SK-N-SH (cell line): ENCODE measurements around the gene CHMP6.

ENCODE experiments used
- CTCF ChIP-seq: fragments of 200-600 bp; sonication (generic); IDR thresholded peaks from 2 replicates; pipeline ENCODE4 v1.6.1; 2017; ENCODE audit warnings: antibody characterized with exemption, mild to moderate bottlenecking, moderate library complexity
- EZH2phosphoT487 ChIP-seq: fragments of 200-600 bp; sonication (generic); IDR thresholded peaks from 2 replicates; pipeline ENCODE4 v1.6.1; 2017; ENCODE audit warnings: low read depth, mixed run types, mild to moderate bottlenecking, antibody characterized with exemption, moderate library complexity, borderline replicate concordance
- FOXJ3 ChIP-seq: sonication (generic); formaldehyde crosslinking; IDR thresholded peaks from 2 replicates; pipeline ENCODE4 v1.5.1; 2020; ENCODE audit warnings: mild to moderate bottlenecking, missing genetic modification reagents
- GABPA ChIP-seq: IDR thresholded peaks from 2 replicates; pipeline ENCODE4 v1.4.0; 2012; ENCODE audit warnings: low read depth, mild to moderate bottlenecking
- GATA2 ChIP-seq: sonication (generic); formaldehyde crosslinking; IDR thresholded peaks from 2 replicates; pipeline ENCODE4 v1.5.0; 2020; ENCODE audit warnings: mild to moderate bottlenecking, missing genetic modification reagents
- MAX ChIP-seq: IDR thresholded peaks from 2 replicates; pipeline ENCODE4 v1.4.0; 2012; ENCODE audit warnings: low read depth
- NFIC ChIP-seq: IDR thresholded peaks from 2 replicates; pipeline ENCODE4 v1.4.0; 2012; ENCODE audit warnings: borderline replicate concordance
- NRF1 ChIP-seq: IDR thresholded peaks from 2 replicates; pipeline ENCODE4 v1.6.1; 2012; ENCODE audit warnings: low read depth, mild to moderate bottlenecking, low read length
- POLR2AphosphoS5 ChIP-seq: IDR thresholded peaks from 2 replicates; pipeline ENCODE4 v1.6.1; 2012; ENCODE audit warnings: low read depth, low read length
- RFX5 ChIP-seq: IDR thresholded peaks from 2 replicates; pipeline ENCODE4 v1.6.1; 2012; ENCODE audit warnings: mild to moderate bottlenecking, improper control_type of control experiment, low read length
- TAF1 ChIP-seq: IDR thresholded peaks from 2 replicates; pipeline ENCODE4 v1.6.1; 2012; ENCODE audit warnings: low read depth, mild to moderate bottlenecking, low read length, moderate library complexity, borderline replicate concordance
- TCF12 ChIP-seq: IDR thresholded peaks from 2 replicates; pipeline ENCODE4 v1.4.0; 2012
- USF2 ChIP-seq: fragments of 150-350 bp; IDR thresholded peaks from 2 replicates; pipeline ENCODE4 v1.6.1; 2017; ENCODE audit warnings: antibody characterized with exemption, low read length, low read depth, borderline replicate concordance
- TF ChIP-seq, protein P1 (sequence below): IDR thresholded peaks from 2 replicates; pipeline ENCODE4 v1.6.1; 2012; ENCODE audit warnings: mild to moderate bottlenecking, low read depth, low read length, moderate library complexity

- no peak for TF ChIP-seq EZH2phosphoT487
- TF ChIP-seq, protein P1, sequence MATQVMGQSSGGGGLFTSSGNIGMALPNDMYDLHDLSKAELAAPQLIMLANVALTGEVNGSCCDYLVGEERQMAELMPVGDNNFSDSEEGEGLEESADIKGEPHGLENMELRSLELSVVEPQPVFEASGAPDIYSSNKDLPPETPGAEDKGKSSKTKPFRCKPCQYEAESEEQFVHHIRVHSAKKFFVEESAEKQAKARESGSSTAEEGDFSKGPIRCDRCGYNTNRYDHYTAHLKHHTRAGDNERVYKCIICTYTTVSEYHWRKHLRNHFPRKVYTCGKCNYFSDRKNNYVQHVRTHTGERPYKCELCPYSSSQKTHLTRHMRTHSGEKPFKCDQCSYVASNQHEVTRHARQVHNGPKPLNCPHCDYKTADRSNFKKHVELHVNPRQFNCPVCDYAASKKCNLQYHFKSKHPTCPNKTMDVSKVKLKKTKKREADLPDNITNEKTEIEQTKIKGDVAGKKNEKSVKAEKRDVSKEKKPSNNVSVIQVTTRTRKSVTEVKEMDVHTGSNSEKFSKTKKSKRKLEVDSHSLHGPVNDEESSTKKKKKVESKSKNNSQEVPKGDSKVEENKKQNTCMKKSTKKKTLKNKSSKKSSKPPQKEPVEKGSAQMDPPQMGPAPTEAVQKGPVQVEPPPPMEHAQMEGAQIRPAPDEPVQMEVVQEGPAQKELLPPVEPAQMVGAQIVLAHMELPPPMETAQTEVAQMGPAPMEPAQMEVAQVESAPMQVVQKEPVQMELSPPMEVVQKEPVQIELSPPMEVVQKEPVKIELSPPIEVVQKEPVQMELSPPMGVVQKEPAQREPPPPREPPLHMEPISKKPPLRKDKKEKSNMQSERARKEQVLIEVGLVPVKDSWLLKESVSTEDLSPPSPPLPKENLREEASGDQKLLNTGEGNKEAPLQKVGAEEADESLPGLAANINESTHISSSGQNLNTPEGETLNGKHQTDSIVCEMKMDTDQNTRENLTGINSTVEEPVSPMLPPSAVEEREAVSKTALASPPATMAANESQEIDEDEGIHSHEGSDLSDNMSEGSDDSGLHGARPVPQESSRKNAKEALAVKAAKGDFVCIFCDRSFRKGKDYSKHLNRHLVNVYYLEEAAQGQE: no peak
- TF ChIP-seq NRF1: no peak
- TF ChIP-seq MAX: peak; percentile 14; the same call in 1 of the 2 replicates
- no peak for TF ChIP-seq GATA2 (CRISPR knock-in tag)
- no peak for TF ChIP-seq USF2
- TF ChIP-seq POLR2AphosphoS5: no peak; the same call in 1 of the 2 replicates
- TF ChIP-seq CTCF: no peak
- no peak for TF ChIP-seq RFX5
- peak; percentile 55; the same call in 1 of the 2 replicates for TF ChIP-seq TCF12
- TF ChIP-seq TAF1: no peak
- no peak for TF ChIP-seq GABPA
- peak; percentile 74 for TF ChIP-seq NFIC
- TF ChIP-seq FOXJ3 (CRISPR knock-in tag): no peak
Observed at GRCh38 chr17:81002409-81003361, 11.0 kb downstream of the CHMP6 start.
